GM12872 (cell line): ENCODE results near the gene DDX56.

Source experiments
- TF ChIP-seq, protein P1 (sequence below): IDR thresholded peaks from 3 replicates; pipeline ENCODE4 v1.5.1; 2011; ENCODE audit warnings: low read depth, mild to moderate bottlenecking, low read length, moderate library complexity; ENCODE audit not compliant: insufficient read depth

DDX56 gene

GRCh38 chr7:44574287-44574872 lies 672 bp upstream of the DDX56 start:
- TF ChIP-seq, protein P1, sequence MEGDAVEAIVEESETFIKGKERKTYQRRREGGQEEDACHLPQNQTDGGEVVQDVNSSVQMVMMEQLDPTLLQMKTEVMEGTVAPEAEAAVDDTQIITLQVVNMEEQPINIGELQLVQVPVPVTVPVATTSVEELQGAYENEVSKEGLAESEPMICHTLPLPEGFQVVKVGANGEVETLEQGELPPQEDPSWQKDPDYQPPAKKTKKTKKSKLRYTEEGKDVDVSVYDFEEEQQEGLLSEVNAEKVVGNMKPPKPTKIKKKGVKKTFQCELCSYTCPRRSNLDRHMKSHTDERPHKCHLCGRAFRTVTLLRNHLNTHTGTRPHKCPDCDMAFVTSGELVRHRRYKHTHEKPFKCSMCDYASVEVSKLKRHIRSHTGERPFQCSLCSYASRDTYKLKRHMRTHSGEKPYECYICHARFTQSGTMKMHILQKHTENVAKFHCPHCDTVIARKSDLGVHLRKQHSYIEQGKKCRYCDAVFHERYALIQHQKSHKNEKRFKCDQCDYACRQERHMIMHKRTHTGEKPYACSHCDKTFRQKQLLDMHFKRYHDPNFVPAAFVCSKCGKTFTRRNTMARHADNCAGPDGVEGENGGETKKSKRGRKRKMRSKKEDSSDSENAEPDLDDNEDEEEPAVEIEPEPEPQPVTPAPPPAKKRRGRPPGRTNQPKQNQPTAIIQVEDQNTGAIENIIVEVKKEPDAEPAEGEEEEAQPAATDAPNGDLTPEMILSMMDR, result no peak

GRCh38 chr7:44572771-44573170 lies 937 bp downstream of the DDX56 start:
- TF ChIP-seq, protein P1, result no peak

GRCh38 chr7:44569959-44570358 lies 3.7 kb downstream of the DDX56 start:
- TF ChIP-seq, protein P1, result no peak

GRCh38 chr7:44568771-44569560 lies 4.7 kb downstream of the DDX56 start:
- TF ChIP-seq, protein P1, result no peak

- TF ChIP-seq, protein P1, result no peak
Measured at GRCh38 chr7:44567884-44568283, 5.8 kb downstream of the DDX56 start.

DNA sequence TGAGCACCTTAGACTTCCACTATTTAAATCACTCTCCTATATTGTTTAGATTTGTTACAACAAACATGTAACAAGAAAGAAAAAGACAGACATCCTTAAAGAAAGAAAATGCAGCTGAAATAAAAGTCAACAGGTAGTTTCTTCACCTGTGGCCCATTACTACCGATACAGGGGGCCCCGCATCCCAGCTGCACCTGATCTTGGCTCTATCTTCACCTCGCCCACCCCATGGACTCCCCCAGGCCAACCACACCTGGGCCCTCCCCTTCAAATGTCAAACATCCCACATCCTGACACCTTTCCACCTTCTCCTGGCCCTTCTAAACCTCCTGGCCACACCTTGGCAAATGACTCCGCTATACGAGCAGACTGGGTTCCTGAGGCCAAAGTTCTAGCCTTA lies 7.0 kb downstream of the DDX56 start:
- TF ChIP-seq, protein P1, result no peak

DNA sequence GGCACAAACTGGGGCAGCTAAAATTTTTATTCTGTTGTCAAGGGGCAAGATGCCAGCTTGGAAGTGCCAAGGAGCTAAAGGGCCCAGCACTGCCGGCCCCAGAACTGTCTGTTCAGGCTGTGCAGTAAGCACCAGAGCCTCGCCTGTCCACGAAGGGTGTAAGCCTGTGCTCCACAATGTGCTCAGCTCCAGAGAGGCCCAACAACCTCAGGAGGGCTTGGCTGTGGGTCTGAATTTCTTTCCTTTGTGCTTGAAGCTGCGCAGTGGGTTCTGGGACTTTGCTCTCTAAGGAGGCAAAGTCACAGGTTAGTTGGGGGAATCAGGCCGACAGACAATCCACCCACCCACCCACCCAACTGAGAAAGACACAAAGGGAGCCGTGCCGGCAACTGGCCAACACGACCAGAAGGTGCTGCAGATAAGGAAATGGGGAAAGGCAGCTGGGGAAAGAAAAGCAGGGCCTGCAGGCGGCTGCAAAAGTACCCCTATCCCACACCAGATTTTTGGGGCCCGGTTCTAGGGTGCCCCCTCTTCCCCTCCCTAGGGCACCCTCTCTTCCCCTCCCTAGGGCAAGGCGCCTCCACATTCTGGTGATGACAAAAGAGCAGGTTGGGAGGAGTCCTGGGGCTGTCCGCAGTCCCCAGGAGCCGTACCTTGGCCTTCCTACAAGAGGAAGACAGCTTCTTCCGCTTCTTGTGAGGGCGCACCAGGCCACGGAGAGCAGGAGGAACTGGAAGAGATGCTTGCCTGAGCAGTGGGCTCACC lies 7.7 kb downstream of the DDX56 start:
- TF ChIP-seq, protein P1, result no peak
